ENCODE measurements around the gene GPR42. TPM values are rescaled to one million over a fixed set of nuclear protein-coding genes. Genes with fewer than 3 reads are reported as not detected.
"Not testable (repeated sequence)": the region's sequence is repeated elsewhere in the genome, so short reads cannot be mapped to it uniquely, and the experiment has no call there.

The GPR42 gene
- total RNA-seq, 3 donors from 2014 or later = 0.21 to 0.25 TPM; not detected in 1

DNA sequence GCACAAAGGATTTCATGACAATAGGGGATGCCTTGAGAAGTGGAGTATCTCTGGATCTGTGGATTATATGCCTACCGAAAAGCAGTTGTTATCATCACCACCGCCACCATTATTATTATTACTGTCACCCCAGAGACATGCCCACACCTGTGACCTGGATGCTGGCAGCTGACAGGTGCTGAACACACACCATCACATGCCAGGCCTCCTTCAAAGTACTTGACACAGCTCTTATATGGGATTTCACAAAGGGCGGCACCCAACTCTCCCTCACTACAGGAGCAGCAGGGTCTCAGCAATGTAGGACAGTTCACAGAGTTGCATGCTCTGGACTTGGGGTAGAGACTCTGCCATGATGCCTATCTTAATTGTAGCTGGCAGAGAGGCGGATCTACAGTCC is 5.6 kb upstream of the GPR42 start:
- Mint-ChIP-seq H3K4me1 (ENCODE audit: low read depth) (no peaks in the 10 kb centered on the region), H3K36me3 (ENCODE audit: insufficient read depth) (no peaks in the 10 kb centered on the region), H3K27me3 (ENCODE audit: low read depth) (peaks cover 12% of the 10 kb centered on the region), H3K9me3 (no peaks in the 10 kb centered on the region), H3K4me3 (no peak overlapping the region)
- no peak for DNase-seq
- ATAC-seq = no peak

- no peak for DNase-seq
- Mint-ChIP-seq H3K36me3 (ENCODE audit: insufficient read depth) (no peaks in the 10 kb centered on the region), H3K9me3 (no peaks in the 10 kb centered on the region), H3K27me3 (ENCODE audit: low read depth) (peaks cover 4% of the 10 kb centered on the region), H3K4me1 (ENCODE audit: low read depth) (no peaks in the 10 kb centered on the region), H3K4me3 (no peak overlapping the region)
- no peak for ATAC-seq
Observed at GRCh38 chr19:35368378-35368777, 2.5 kb upstream of the GPR42 start.

DNA sequence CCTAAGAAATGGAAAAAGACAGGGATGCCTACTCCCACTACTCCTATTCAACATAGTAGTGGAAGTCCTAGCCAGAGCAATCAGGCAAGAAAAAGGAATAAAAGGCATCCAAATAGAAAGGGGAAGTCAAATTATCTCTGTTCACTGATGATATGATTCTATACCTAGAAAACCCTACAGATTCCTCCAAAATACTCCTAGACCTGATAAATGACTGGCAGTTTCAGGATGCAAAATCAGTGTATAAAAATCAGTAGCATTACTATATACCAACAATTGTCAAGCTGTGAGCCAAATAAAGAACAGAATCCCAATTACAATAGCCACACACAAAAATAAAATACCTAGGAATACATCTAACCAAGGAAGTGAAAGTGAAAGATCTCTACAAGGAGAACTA is 1.3 kb upstream of the GPR42 start:
- H3K36me3 Mint-ChIP-seq (ENCODE audit: insufficient read depth) = no peaks in the 10 kb centered on the region

DNA sequence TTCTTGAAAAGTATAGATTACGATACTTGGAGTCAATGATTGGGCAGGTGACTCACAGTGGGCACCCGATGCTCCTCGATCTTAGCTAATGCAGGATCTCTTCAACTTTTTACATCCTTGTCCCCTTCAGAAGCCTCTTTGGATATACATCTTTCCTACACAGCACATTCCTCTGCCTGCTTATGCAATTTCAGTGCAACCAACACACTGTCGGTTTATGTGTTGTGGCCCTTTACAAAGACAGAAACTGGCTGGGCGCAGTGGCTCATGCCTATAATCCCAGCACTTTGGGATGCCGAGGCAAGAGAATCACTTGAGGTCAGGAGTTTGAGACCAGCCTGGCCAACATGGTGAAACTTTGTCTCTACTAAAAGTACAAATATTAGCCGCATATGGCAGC is 2.6 kb downstream of the GPR42 start:
- ATAC-seq (no peak), DNase-seq (no peak)
- H3K4me1 Mint-ChIP-seq (ENCODE audit: low read depth) = peaks cover 8% of the 10 kb centered on the region
- peaks cover 9% of the 10 kb centered on the region for H3K27me3 Mint-ChIP-seq (ENCODE audit: low read depth)
- no peak overlapping the region for H3K4me3 Mint-ChIP-seq
- peaks cover 3% of the 10 kb centered on the region for H3K9me3 Mint-ChIP-seq
- no peaks in the 10 kb centered on the region for H3K36me3 Mint-ChIP-seq (ENCODE audit: insufficient read depth)

More for the DNA sequence above, 1.3 kb upstream of the GPR42 start:
- H3K4me3 Mint-ChIP-seq = no peak overlapping the region
- H3K4me1 Mint-ChIP-seq (ENCODE audit: low read depth) = no peaks in the 10 kb centered on the region
- DNase-seq (no peak), ATAC-seq (no peak)
- H3K27me3 Mint-ChIP-seq (ENCODE audit: low read depth) = peaks cover 4% of the 10 kb centered on the region
- H3K9me3 Mint-ChIP-seq = no peaks in the 10 kb centered on the region

DNA sequence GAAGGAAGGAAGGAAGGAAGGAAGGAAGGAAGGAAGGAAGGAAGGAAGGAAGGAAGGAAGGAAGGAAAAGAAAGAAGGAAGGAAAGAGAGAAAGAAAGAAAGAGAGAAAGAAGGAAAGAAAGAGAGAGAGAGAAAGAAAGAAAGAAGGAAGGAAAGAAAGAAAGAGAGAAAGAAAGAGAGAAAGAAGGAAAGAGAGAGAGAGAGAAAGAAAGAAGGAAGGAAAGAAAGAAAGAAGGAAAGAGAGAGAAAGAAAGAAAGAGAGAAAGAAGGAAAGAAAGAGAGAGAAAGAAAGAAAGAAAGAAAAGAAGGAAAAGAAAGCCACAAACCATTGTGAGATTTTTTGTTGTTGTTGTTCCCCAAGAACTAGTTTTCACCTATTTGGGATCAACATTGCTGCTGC is 3.2 kb downstream of the GPR42 start:
- not testable (repeated sequence) for ATAC-seq; DNase-seq; H3K4me3 Mint-ChIP-seq; H3K4me1 Mint-ChIP-seq (ENCODE audit: low read depth); H3K27me3 Mint-ChIP-seq (ENCODE audit: low read depth); H3K36me3 Mint-ChIP-seq (ENCODE audit: insufficient read depth); H3K9me3 Mint-ChIP-seq

GRCh38 chr19:35375505-35376307 is 4.8 kb downstream of the GPR42 start:
- H3K36me3 Mint-ChIP-seq (ENCODE audit: insufficient read depth) = no peaks in the 10 kb centered on the region
- no peak for DNase-seq
- H3K4me3 Mint-ChIP-seq = no peak overlapping the region
- H3K9me3 Mint-ChIP-seq = peaks cover 6% of the 10 kb centered on the region
- ATAC-seq = no peak
- peaks cover 8% of the 10 kb centered on the region for H3K27me3 Mint-ChIP-seq (ENCODE audit: low read depth)
- H3K4me1 Mint-ChIP-seq (ENCODE audit: low read depth) = peaks cover 8% of the 10 kb centered on the region

- H3K27me3 Mint-ChIP-seq (ENCODE audit: low read depth) = peaks cover 11% of the 10 kb centered on the region
- H3K4me3 Mint-ChIP-seq = no peak overlapping the region
- H3K4me1 Mint-ChIP-seq (ENCODE audit: low read depth) = peaks cover 8% of the 10 kb centered on the region
- H3K9me3 Mint-ChIP-seq = peaks cover 6% of the 10 kb centered on the region
- ATAC-seq (no peak), DNase-seq (no peak)
- H3K36me3 Mint-ChIP-seq (ENCODE audit: insufficient read depth) = no peaks in the 10 kb centered on the region
Observed at GRCh38 chr19:35377656-35378055, 6.8 kb downstream of the GPR42 start.

- ATAC-seq = no peak
- Mint-ChIP-seq H3K27me3 (ENCODE audit: low read depth) (peaks cover 15% of the 10 kb centered on the region), H3K4me1 (ENCODE audit: low read depth) (peaks cover 8% of the 10 kb centered on the region), H3K9me3 (peaks cover 6% of the 10 kb centered on the region), H3K36me3 (ENCODE audit: insufficient read depth) (no peaks in the 10 kb centered on the region), H3K4me3 (no peak overlapping the region)
- no peak for DNase-seq
Observed at GRCh38 chr19:35378356-35378755, 7.5 kb downstream of the GPR42 start.

GRCh38 chr19:35379545-35379944 is 8.7 kb downstream of the GPR42 start:
- not testable (repeated sequence) for ATAC-seq; H3K4me3 Mint-ChIP-seq; H3K9me3 Mint-ChIP-seq; H3K36me3 Mint-ChIP-seq (ENCODE audit: insufficient read depth); DNase-seq; H3K4me1 Mint-ChIP-seq (ENCODE audit: low read depth)
- peaks cover 17% of the 10 kb centered on the region for H3K27me3 Mint-ChIP-seq (ENCODE audit: low read depth)

GRCh38 chr19:35379992-35380391 is 9.1 kb downstream of the GPR42 start:
- no peak for ATAC-seq
- Mint-ChIP-seq H3K27me3 (ENCODE audit: low read depth) (peaks cover 17% of the 10 kb centered on the region), H3K4me1 (ENCODE audit: low read depth) (peaks cover 6% of the 10 kb centered on the region), H3K9me3 (peaks cover 6% of the 10 kb centered on the region), H3K4me3 (no peak overlapping the region), H3K36me3 (ENCODE audit: insufficient read depth) (no peaks in the 10 kb centered on the region)
- DNase-seq = no peak

- ATAC-seq (no peak), DNase-seq (no peak)
- H3K27me3 Mint-ChIP-seq (ENCODE audit: low read depth) = peaks cover 14% of the 10 kb centered on the region
- H3K4me1 Mint-ChIP-seq (ENCODE audit: low read depth) = peaks cover 4% of the 10 kb centered on the region
- H3K9me3 Mint-ChIP-seq = peaks cover 6% of the 10 kb centered on the region
- no peaks in the 10 kb centered on the region for H3K36me3 Mint-ChIP-seq (ENCODE audit: insufficient read depth)
- H3K4me3 Mint-ChIP-seq = no peak overlapping the region
Observed at GRCh38 chr19:35380450-35381124, 9.7 kb downstream of the GPR42 start.

GRCh38 chr19:35381318-35381717 is 10.4 kb downstream of the GPR42 start:
- no peak for DNase-seq
- no peak for ATAC-seq
- Mint-ChIP-seq H3K27me3 (ENCODE audit: low read depth) (peaks cover 14% of the 10 kb centered on the region), H3K4me3 (no peak overlapping the region), H3K4me1 (ENCODE audit: low read depth) (peaks cover 4% of the 10 kb centered on the region), H3K36me3 (ENCODE audit: insufficient read depth) (no peaks in the 10 kb centered on the region), H3K9me3 (peaks cover 7% of the 10 kb centered on the region)

DNA sequence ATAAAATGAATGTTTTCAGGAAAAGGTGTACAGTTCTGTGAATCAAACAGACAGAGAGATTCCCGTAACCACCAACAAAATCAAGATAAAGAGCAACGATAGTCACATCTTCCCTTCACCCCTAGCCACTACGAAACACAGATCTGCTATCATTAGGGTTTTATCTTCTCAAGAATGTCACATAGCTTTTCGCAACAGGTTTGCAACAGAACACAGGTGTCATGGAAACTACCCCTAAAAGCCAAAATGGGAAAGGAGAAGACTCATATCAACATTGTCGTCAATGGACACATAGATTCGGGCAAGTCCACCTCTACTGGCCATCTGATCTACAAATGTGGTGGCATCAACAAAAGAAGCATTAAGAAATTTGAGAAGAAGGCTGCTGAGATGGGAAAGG is 11.1 kb downstream of the GPR42 start:
- peaks cover 3% of the 10 kb centered on the region for H3K4me1 Mint-ChIP-seq (ENCODE audit: low read depth)
- H3K36me3 Mint-ChIP-seq (ENCODE audit: insufficient read depth) = no peaks in the 10 kb centered on the region
- H3K9me3 Mint-ChIP-seq = peaks cover 13% of the 10 kb centered on the region
- H3K4me3 Mint-ChIP-seq = no peak overlapping the region
- no peak for DNase-seq
- ATAC-seq = no peak
- peaks cover 14% of the 10 kb centered on the region for H3K27me3 Mint-ChIP-seq (ENCODE audit: low read depth)

DNA sequence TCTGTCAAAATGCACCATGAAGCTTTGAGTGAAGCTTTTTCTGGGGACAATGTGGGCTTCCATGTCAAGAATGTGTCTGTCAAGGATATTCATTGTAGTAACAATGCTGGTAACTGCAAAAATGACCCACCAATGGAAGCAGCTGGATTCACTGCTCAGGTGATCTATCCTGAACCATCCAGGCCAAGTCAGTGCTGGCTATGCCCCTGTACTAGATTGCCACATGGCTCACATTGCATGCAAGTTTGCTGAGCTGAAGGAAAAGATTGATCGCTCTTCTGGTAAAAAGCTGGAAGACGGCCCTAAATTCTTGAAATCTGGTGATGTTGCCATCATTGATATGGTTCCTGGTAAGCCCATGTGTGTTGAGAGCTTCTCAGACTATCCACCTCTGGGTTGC is 12.7 kb downstream of the GPR42 start:
- no peak for DNase-seq
- no peak overlapping the region for H3K4me3 Mint-ChIP-seq
- no peaks in the 10 kb centered on the region for H3K4me1 Mint-ChIP-seq (ENCODE audit: low read depth)
- peaks cover 10% of the 10 kb centered on the region for H3K27me3 Mint-ChIP-seq (ENCODE audit: low read depth)
- H3K36me3 Mint-ChIP-seq (ENCODE audit: insufficient read depth) = no peaks in the 10 kb centered on the region
- H3K9me3 Mint-ChIP-seq = peaks cover 9% of the 10 kb centered on the region
- ATAC-seq = no peak
